Endothelial cell of umbilical vein (primary cell): ENCODE data around the gene CFAP300. TPM values are rescaled to one million over a fixed set of nuclear protein-coding genes. Genes with fewer than 3 reads are reported as not detected.

ENCODE experiments used
- BruUV-seq: library from RNA; stranded (reverse); fragments of 400-500 nt; replicated peaks from 2 replicates; lab custom pipeline; 2021; lab: Mats Ljungman, UMichigan
- CTCF ChIA-PET: fragments of 300-600, 350-600 bp; sonication (Branson Sonifier 250); formaldehyde crosslinking; loops from one replicate; lab custom pipeline; 2021; ENCODE audit warnings: antibody characterized with exemption, inconsistent platforms; lab: Charles Lee
- POLR2A ChIA-PET: fragments of 300-600, 350-600 bp; sonication (Branson Sonifier 250); formaldehyde crosslinking; loops from one replicate; lab custom pipeline; 2021; ENCODE audit warnings: antibody characterized with exemption, inconsistent platforms; lab: Charles Lee
- DNase-seq: peaks from one replicate; pipeline ENCODE4 v3.0.0-alpha.2; 2011; ENCODE audit warnings: low read depth, low spot score
- FAIRE-seq: peaks from 2 replicates; lab custom pipeline; 2011; peaks lifted over from hg19 to GRCh38; lab: Jason Lieb, UNC
- H2AFZ ChIP-seq: 2 replicates; pipeline ENCODE4 v1.6.0; 2012; ENCODE audit warnings: low read depth, low read length, control low read depth, inconsistent platforms
- H3K27ac ChIP-seq: 2 replicates; pipeline ENCODE4 v1.5.1; 2011; ENCODE audit warnings: low read depth, mild to moderate bottlenecking, control low read depth, low read length, moderate library complexity; ENCODE audit not compliant: insufficient read depth
- H3K27me3 ChIP-seq, 2 experiments: 2 replicates each; pipeline versions ENCODE4 v1.6.0 to v1.6.1; 2011; ENCODE audit warnings: low read length in 2 of 2, mixed read lengths in 1 of 2; ENCODE audit not compliant: control insufficient read depth in 2 of 2, insufficient read depth in 2 of 2
- H3K36me3 ChIP-seq, 2 experiments: 2 replicates in 1 of 2; 3 replicates in 1 of 2; pipeline ENCODE4 v1.5.1; 2011; ENCODE audit warnings: low read length in 2 of 2, mild to moderate bottlenecking in 1 of 2, moderate library complexity in 1 of 2; ENCODE audit not compliant: control insufficient read depth in 2 of 2, insufficient read depth in 2 of 2; ENCODE audit errors: extremely low read depth in 1 of 2
- H3K4me1 ChIP-seq: 3 replicates; pipeline ENCODE4 v1.5.1; 2011; ENCODE audit warnings: mild to moderate bottlenecking, low read length; ENCODE audit not compliant: control insufficient read depth, insufficient read depth; ENCODE audit errors: extremely low read depth
- H3K4me2 ChIP-seq: 2 replicates; pipeline ENCODE4 v1.6.1; 2011; ENCODE audit warnings: low read length, control low read depth, mixed read lengths; ENCODE audit not compliant: insufficient read depth
- H3K4me3 ChIP-seq, 3 experiments: fragments of 200-600 bp in 1 of 3; sonication (generic), shearing (Covaris generic) in 1 of 3; replicated peaks in 1 of 3; 2 replicates each; pipeline ENCODE4 v1.5.1; 2011 to 2016; ENCODE audit warnings: control low read depth in 3 of 3, low read length in 3 of 3, mild to moderate bottlenecking in 2 of 3, inconsistent platforms in 1 of 3, low read depth in 1 of 3, moderate library complexity in 1 of 3; ENCODE audit not compliant: insufficient read depth in 1 of 3
- H3K79me2 ChIP-seq: 2 replicates; pipeline ENCODE4 v1.6.0; 2012; ENCODE audit warnings: low read length, inconsistent platforms; ENCODE audit not compliant: control insufficient read depth, insufficient read depth
- H3K9ac ChIP-seq: replicated peaks from 2 replicates; pipeline ENCODE3; 2011; ENCODE audit warnings: low read length, control low read depth; ENCODE audit not compliant: insufficient read depth; ENCODE audit errors: extremely low read depth
- H3K9me1 ChIP-seq: replicated peaks from 3 replicates; pipeline ENCODE4 v1.6.0; 2011; ENCODE audit warnings: mild to moderate bottlenecking, low read length; ENCODE audit not compliant: control insufficient read depth, insufficient read depth; ENCODE audit errors: extremely low read depth
- H3K9me3 ChIP-seq: replicated peaks from 2 replicates; pipeline ENCODE4 v1.5.1; 2012; ENCODE audit warnings: low read length, inconsistent platforms; ENCODE audit not compliant: control insufficient read depth, insufficient read depth
- H4K20me1 ChIP-seq: replicated peaks from 2 replicates; pipeline ENCODE3; 2011; ENCODE audit warnings: mild to moderate bottlenecking, low read length; ENCODE audit not compliant: control insufficient read depth, insufficient read depth; ENCODE audit errors: extremely low read depth
- EZH2 ChIP-seq: IDR thresholded peaks from 2 replicates; pipeline ENCODE4 v1.6.1; 2012; ENCODE audit warnings: borderline replicate concordance, low read depth, mild to moderate bottlenecking, moderate library complexity, low read length, inconsistent platforms; ENCODE audit not compliant: severe bottlenecking
- FOS ChIP-seq: IDR thresholded peaks from 2 replicates; pipeline ENCODE4 v1.6.1; 2011; ENCODE audit warnings: mild to moderate bottlenecking, low read length, moderate library complexity, borderline replicate concordance; ENCODE audit not compliant: insufficient read depth
- GATA2 ChIP-seq: IDR thresholded peaks from 2 replicates; pipeline ENCODE4 v1.7.0; 2011; ENCODE audit warnings: low read depth, mild to moderate bottlenecking, moderate library complexity, mixed read lengths, low read length; ENCODE audit not compliant: insufficient read length, insufficient read depth
- JUN ChIP-seq: IDR thresholded peaks from 2 replicates; pipeline ENCODE4 v1.6.1; 2011; ENCODE audit warnings: borderline replicate concordance, low read depth; ENCODE audit not compliant: insufficient read length, insufficient read depth
- MAX ChIP-seq: IDR thresholded peaks from 2 replicates; pipeline ENCODE4 v1.6.1; 2011; ENCODE audit not compliant: insufficient read depth, insufficient read length
- MYC ChIP-seq: IDR thresholded peaks from one replicate; pipeline ENCODE4 v1.6.1; 2011; ENCODE audit warnings: mild to moderate bottlenecking, low read depth, low read length
- POLR2A ChIP-seq: IDR thresholded peaks from 2 replicates; pipeline ENCODE4 v1.6.1; 2012; ENCODE audit warnings: low read depth, mild to moderate bottlenecking, control low read depth, low read length
- POLR2AphosphoS5 ChIP-seq: IDR thresholded peaks from 2 replicates; pipeline ENCODE4 v1.6.1; 2012; ENCODE audit warnings: low read depth, mild to moderate bottlenecking, control low read depth, low read length, moderate library complexity; ENCODE audit not compliant: insufficient read depth
- dilution Hi-C: fragments of 300-500 bp; cut with MboI; formaldehyde crosslinking; loops from one replicate; pipeline ENCODE4 v1.15.0; 2019; ENCODE audit warnings: low sequenced_read_pairs; ENCODE audit not compliant: extremely low pct_ligation_motif_present
- intact Hi-C: fragments of 100-400 bp; cut with micrococcal nuclease; formaldehyde crosslinking; loops from one replicate; pipeline ENCODE4 v1.10.0; 2022
- polyA plus RNA-seq, 4 experiments: library from polyadenylated mRNA; depleted of rRNA in 3 of 4; stranded (reverse) in 3 of 4; unstranded in 1 of 4; fragments of >200 nt; gene quantifications; 2 replicates each; pipeline versions ENCODE4 v1.2.1 to v1.2.3, GENCODE V29; 2011 to 2012; ENCODE audit warnings: missing spikeins in 1 of 4
- total RNA-seq: library from RNA; stranded (reverse); gene quantifications from 2 replicates; pipeline ENCODE4 v1.2.3, GENCODE V29; 2021
- TF ChIP-seq, protein P1 (sequence below), 2 donors: IDR thresholded peaks; 1 replicate in 1 of 2; 2 replicates in 1 of 2; pipeline ENCODE4 v1.5.1; 2011; ENCODE audit warnings: low read length in 2 of 2, mild to moderate bottlenecking in 2 of 2, moderate library complexity in 2 of 2, control low read depth in 1 of 2, inconsistent platforms in 1 of 2, low read depth in 1 of 2; ENCODE audit not compliant: insufficient read depth in 1 of 2; ENCODE audit errors: extremely low read depth in 1 of 2

Gene CFAP300
- total and polyA plus RNA-seq, 2 donors (not counting 3 experiments of a cell fraction or from before 2014, with no cell fraction given), result 0.07 TPM; not detected in 1

DNA sequence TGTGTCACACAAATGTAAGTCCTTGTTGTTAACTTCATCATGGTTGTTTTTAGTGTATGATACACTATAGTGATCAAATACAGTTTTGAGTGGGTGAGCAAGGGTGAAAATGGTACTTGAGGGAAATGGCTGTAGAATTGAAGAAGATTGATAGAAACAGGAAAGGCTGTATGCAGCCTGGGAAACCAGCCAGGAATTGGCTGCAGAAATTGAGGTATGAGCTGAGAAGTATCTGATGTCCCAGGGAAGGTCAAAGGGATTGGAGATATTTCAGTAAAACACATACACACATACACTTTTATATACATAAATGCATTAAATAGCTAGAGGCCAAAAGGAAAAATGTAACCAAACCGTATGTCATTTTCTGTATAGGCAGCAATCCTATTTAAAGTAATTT, 49.9 kb downstream of the CFAP300 start:
- no TSS peak for BruUV-seq
- no peak for DNase-seq
- H3K9me3 ChIP-seq, result no peaks in the 10 kb centered on the region
- no peak for TF ChIP-seq MYC
- TF ChIP-seq MAX, result no peak
- no peak for TF ChIP-seq FOS
- TF ChIP-seq GATA2, result no peak
- TF ChIP-seq JUN, result no peak
- TF ChIP-seq, protein P1, sequence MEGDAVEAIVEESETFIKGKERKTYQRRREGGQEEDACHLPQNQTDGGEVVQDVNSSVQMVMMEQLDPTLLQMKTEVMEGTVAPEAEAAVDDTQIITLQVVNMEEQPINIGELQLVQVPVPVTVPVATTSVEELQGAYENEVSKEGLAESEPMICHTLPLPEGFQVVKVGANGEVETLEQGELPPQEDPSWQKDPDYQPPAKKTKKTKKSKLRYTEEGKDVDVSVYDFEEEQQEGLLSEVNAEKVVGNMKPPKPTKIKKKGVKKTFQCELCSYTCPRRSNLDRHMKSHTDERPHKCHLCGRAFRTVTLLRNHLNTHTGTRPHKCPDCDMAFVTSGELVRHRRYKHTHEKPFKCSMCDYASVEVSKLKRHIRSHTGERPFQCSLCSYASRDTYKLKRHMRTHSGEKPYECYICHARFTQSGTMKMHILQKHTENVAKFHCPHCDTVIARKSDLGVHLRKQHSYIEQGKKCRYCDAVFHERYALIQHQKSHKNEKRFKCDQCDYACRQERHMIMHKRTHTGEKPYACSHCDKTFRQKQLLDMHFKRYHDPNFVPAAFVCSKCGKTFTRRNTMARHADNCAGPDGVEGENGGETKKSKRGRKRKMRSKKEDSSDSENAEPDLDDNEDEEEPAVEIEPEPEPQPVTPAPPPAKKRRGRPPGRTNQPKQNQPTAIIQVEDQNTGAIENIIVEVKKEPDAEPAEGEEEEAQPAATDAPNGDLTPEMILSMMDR (IDR thresholded peaks at IDR 0.05; ENCODE audit: extremely low read depth in 1 of 2, insufficient read depth in 1 of 2, low read depth in 1 of 2, low read length in 2 of 2), result no peak
- no peak for TF ChIP-seq EZH2
- TF ChIP-seq POLR2AphosphoS5, result no peak
- no peak for TF ChIP-seq POLR2A
- peaks cover 0 to 4% of the 10 kb centered on the region in 2 experiments for H3K27me3 ChIP-seq
- no peaks in the 10 kb centered on the region for H3K36me3 ChIP-seq
- no peak overlapping the region for H3K4me3 ChIP-seq
- no peak overlapping the region for H3K27ac ChIP-seq
- dilution Hi-C loops, result no loop called here
- POLR2A ChIA-PET, result no interaction called here
- no peaks in the 10 kb centered on the region for H3K9me1 ChIP-seq
- no peaks in the 10 kb centered on the region for H3K79me2 ChIP-seq
- CTCF ChIA-PET, result no interaction called here
- no peaks in the 10 kb centered on the region for H4K20me1 ChIP-seq
- H3K4me2 ChIP-seq, result no peak overlapping the region
- FAIRE-seq, result no peak
- H3K9ac ChIP-seq, result no peak overlapping the region
- intact Hi-C loops, result no loop called here
- no peaks in the 10 kb centered on the region for H3K4me1 ChIP-seq
- H2AFZ ChIP-seq, result no peak overlapping the region
